Ovary (tissue), 9 donors: ENCODE data around the gene LAMB4. TPM values are rescaled to one million over a fixed set of nuclear protein-coding genes. Genes with fewer than 3 reads are reported as not detected.

Experiments
- DNase-seq, 5 donors: peaks; one replicate each; pipeline ENCODE4 v3.0.0-alpha.2; 2019 to 2020
- H3K27ac ChIP-seq, 2 donors: fragments of 200-600 bp; one replicate each; pipeline versions ENCODE4 v1.5.1 to v1.8.0; 2019 to 2022
- H3K27me3 ChIP-seq: fragments of 200-600 bp; one replicate; pipeline ENCODE4 v1.8.0; 2022
- H3K36me3 ChIP-seq: fragments of 200-600 bp; sonication (generic); one replicate; pipeline ENCODE4 v1.5.1; 2019
- H3K4me1 ChIP-seq: one replicate; pipeline ENCODE4 v1.8.1; 2013; ENCODE audit warnings: mild to moderate bottlenecking, moderate library complexity; ENCODE audit not compliant: insufficient read depth
- H3K4me3 ChIP-seq: fragments of 200-600 bp; sonication (generic); one replicate; pipeline ENCODE4 v1.5.1; 2017
- H3K9me3 ChIP-seq, 2 donors: fragments of 200-600 bp in 1 of 2; sonication (generic) in 1 of 2; one replicate each; pipeline versions ENCODE4 v1.5.1 to v1.8.1; 2013 to 2019; ENCODE audit warnings: mild to moderate bottlenecking in 1 of 2, moderate library complexity in 1 of 2
- EP300 ChIP-seq: sonication (generic); formaldehyde crosslinking; IDR thresholded peaks from one replicate; pipeline ENCODE4 v1.6.1; 2017; ENCODE audit warnings: antibody characterized with exemption
- POLR2A ChIP-seq: fragments of 450-650 bp; IDR thresholded peaks from one replicate; pipeline ENCODE4 v1.6.1; 2017; ENCODE audit warnings: antibody characterized with exemption, mild to moderate bottlenecking, moderate library complexity
- whole genome bisulfite sequencing, 3 donors: extraction: QIAGEN DNeasy Blood & Tissue Kit in 1 of 3; methylation state at CpG; one replicate each; pipeline versions ENCODE4 v1.1.5 to v1.1.7; 2013 to 2017; 5-methylcytosine and 5-hydroxymethylcytosine counted together
- intact Hi-C, 4 donors: fragments of 100-400 bp; cut with DNase I; formaldehyde crosslinking; loops; one replicate each; pipeline versions ENCODE4 v1.11.0 to v1.15.1; 2022 to 2023
- polyA plus RNA-seq, 2 donors: library from polyadenylated mRNA; stranded (reverse); fragments of 200-250 nt in 1 of 2; fragments of 350-450 nt in 1 of 2; fragmentation: Illumina TruSeq in 1 of 2; extraction: RNeasy Lipid Tissue Mini Kit (QIAGEN cat#74804) in 1 of 2; gene quantifications; one replicate each; pipeline ENCODE4 v1.2.3, GENCODE V29; 2013 to 2014
- total RNA-seq, 7 donors: library from RNA; depleted of rRNA in 2 of 7; stranded (reverse); fragments of >200 nt in 2 of 7; fragmentation: NEBNext Ultra II Directional in 3 of 7; extraction: Animal tissue kit (Norgen Biotek cat#: 25700) in 3 of 7; gene quantifications; one replicate each; pipeline versions ENCODE4 v1.1.0 to v1.2.4, GENCODE V29; 2016 to 2023
- TF ChIP-seq, protein P1 (sequence below), 3 donors: fragments of 450-650 bp in 2 of 3; fragments of 200-600 bp in 1 of 3; IDR thresholded peaks; one replicate each; pipeline versions ENCODE4 v1.5.1 to v1.8.0; 2016 to 2022; ENCODE audit warnings: antibody characterized with exemption in 3 of 3, mild to moderate bottlenecking in 1 of 3
- donor health status: DM: no; HTN: no; CAD: no; lungs with moderate emphysema.
- donor health status: DM: no; HTN: no; CAD: no.
- donor health status: Bipolar disorder and iron deficiency.
- donor health status: DM: yes; HTN: yes; CAD: no.
- donor health status: DM: no; HTN: no; CAD: no.
- donor health status: DM: yes; HTN: yes; CAD: no.

The LAMB4 gene
- total and polyA plus RNA-seq, 9 donors: 0.10 to 0.17 TPM; not detected in 7

DNA sequence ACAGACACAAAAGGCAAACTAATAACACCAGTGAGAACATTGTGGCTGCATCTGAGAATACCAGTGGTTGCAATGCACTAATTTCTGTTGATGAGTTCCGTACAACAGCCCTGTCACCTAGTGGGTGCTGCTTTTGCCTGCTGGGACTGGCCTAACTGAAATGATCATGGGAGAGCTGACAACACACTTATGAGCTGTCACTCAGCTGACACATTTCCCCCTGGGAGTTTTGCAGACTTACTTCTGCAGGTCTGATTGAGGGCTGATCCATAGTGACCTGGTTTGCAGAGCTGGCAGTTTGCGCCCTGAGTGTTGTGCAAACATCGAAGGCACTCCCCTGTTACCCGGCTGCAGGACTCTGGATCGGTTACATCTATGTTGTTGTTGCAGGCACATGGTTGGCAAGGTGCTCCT lies 66.6 kb downstream of the LAMB4 start:
- Histone ChIP-seq H3K27me3 (no peaks in the 10 kb centered on the region), H3K4me3 (no peak overlapping the region), H3K27ac (no peak overlapping the region), H3K4me1 (peaks cover 4% of the 10 kb centered on the region), H3K36me3 (no peaks in the 10 kb centered on the region), H3K9me3 (no peaks in the 10 kb centered on the region)
- WGBS, 3 donors: 89 to 92% (median 91%) methylated on average over 5 of the region's 5 CpGs
- DNase-seq: no peak
- TF ChIP-seq EP300 (no peak), POLR2A (no peak)
- TF ChIP-seq, protein P1, sequence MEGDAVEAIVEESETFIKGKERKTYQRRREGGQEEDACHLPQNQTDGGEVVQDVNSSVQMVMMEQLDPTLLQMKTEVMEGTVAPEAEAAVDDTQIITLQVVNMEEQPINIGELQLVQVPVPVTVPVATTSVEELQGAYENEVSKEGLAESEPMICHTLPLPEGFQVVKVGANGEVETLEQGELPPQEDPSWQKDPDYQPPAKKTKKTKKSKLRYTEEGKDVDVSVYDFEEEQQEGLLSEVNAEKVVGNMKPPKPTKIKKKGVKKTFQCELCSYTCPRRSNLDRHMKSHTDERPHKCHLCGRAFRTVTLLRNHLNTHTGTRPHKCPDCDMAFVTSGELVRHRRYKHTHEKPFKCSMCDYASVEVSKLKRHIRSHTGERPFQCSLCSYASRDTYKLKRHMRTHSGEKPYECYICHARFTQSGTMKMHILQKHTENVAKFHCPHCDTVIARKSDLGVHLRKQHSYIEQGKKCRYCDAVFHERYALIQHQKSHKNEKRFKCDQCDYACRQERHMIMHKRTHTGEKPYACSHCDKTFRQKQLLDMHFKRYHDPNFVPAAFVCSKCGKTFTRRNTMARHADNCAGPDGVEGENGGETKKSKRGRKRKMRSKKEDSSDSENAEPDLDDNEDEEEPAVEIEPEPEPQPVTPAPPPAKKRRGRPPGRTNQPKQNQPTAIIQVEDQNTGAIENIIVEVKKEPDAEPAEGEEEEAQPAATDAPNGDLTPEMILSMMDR (IDR thresholded peaks at IDR 0.05): no peak
- intact Hi-C loops: no loop called here

DNA sequence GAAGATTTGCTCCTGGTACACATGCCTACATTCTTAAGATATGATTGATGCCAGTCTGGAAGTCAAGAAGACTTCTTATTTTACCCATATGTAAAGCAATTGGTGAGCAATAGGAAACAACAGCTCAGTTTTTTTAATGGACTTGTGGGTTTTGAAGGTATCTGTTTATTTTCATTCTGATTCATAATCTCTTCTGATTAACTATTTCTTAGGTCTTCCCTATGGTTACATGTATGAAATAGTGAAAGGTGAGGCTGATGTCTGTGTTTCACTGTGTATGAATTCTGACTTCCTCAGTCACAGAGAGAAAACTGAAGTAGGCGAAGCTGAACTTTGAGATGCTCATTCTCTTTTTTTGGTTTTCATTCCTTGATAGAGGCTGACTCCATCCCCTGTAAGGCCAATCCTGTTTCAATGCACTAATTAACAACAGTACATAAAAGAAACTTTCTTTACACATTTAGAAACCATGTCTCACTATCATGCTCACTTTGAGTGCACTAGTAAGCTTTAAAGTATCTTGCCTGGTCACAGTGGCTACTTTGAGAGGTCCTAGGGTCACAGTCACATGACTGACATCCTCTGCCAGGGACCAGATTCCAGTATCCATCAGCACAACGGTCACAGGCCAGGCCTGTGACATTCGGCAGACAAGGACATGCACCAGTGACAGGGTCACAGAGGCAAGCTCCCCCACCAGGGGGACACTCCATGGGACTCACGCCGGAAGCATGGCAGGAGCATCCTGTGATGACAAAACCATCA lies 67.7 kb downstream of the LAMB4 start:
- no peak for DNase-seq
- intact Hi-C loops: no loop called here

DNA sequence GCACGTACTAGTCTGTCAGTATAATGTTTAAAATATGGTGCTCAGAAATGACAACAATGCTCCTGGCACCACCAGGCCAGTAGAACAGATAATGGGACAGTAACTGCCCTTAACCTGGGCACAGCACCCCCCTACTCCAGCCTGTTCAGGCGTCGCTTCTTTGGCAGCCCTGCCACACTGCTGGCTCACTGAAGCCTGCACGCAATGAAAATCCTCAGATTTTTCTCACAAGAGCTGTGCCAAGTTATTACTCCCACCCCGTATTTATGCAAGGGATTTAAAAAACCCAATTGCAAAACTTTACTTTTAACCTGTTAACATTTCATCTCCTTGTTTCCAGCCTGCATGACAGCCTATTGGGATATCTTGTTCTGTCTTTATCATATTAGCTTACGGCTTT lies 70.6 kb downstream of the LAMB4 start:
- TF ChIP-seq EP300 (no peak), POLR2A (no peak)
- TF ChIP-seq, protein P1 (IDR thresholded peaks at IDR 0.05): no peak
- WGBS, 3 donors: 17 to 23% (median 19%) methylated on average over 6 of the region's 6 CpGs
- intact Hi-C loops: no loop called here
- no peaks in the 10 kb centered on the region for H3K36me3 ChIP-seq
- peak in 1 of 5 donors; percentile 16 for DNase-seq
- H3K4me3 ChIP-seq: no peak overlapping the region
- H3K27ac ChIP-seq: no peak overlapping the region
- H3K27me3 ChIP-seq: no peaks in the 10 kb centered on the region
- no peaks in the 10 kb centered on the region for H3K9me3 ChIP-seq
- H3K4me1 ChIP-seq: peaks cover 6% of the 10 kb centered on the region

More for the DNA sequence above, 67.7 kb downstream of the LAMB4 start:
- Histone ChIP-seq H3K27me3 (no peaks in the 10 kb centered on the region), H3K4me3 (no peak overlapping the region), H3K9me3 (no peaks in the 10 kb centered on the region), H3K4me1 (peaks cover 6% of the 10 kb centered on the region), H3K27ac (no peak overlapping the region), H3K36me3 (no peaks in the 10 kb centered on the region)
- WGBS, 3 donors: 81 to 92% (median 84%) methylated on average over 5 of the region's 5 CpGs
- no peak for TF ChIP-seq POLR2A
- TF ChIP-seq, protein P1 (IDR thresholded peaks at IDR 0.05): no peak
- no peak for TF ChIP-seq EP300

DNA sequence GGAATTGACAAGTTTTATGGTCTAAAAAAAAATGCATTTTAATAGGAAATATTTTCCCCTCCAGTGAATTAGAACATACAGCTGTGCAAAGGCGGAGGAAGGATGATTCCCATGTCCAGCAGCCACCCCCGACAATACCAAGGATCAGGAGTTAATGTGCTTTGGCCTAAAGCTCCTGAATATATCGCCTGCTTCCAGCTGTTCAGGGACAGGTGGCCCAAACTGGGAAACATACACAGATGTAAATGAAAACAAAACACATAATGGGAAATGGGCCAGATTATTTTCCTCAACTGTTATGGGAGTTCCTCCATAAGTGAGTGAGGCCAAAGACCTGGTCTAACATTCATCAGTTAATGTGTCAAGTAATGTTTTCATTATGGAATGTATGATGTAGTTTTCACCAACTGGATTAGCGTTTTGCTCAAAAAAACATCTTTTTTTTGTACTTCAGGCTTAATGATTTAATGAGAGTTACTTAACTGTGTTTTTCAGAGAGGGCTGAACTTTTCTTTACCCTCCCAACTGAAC lies 72.1 kb downstream of the LAMB4 start:
- Histone ChIP-seq H3K36me3 (no peaks in the 10 kb centered on the region), H3K27me3 (no peaks in the 10 kb centered on the region), H3K4me3 (no peak overlapping the region), H3K27ac (no peak overlapping the region), H3K4me1 (peaks cover 6% of the 10 kb centered on the region), H3K9me3 (no peaks in the 10 kb centered on the region)
- WGBS, 3 donors: 15 to 35% (median 33%) methylated on average over 4 of the region's 4 CpGs
- intact Hi-C loops: no loop called here
- TF ChIP-seq EP300: no peak
- no peak for TF ChIP-seq POLR2A
- TF ChIP-seq, protein P1 (IDR thresholded peaks at IDR 0.05): no peak
- no peak for DNase-seq
